GM12878 (cell line): Measurements from ENCODE around the gene CAND1.

Experiments used
- ATF2 ChIP-seq: IDR thresholded peaks from 2 replicates; pipeline ENCODE4 v1.6.1; 2012; ENCODE audit warnings: low read length, inconsistent platforms
- IRF3 ChIP-seq: fragments of 450-650 bp; IDR thresholded peaks from 2 replicates; pipeline ENCODE4 v1.6.1; 2014; ENCODE audit warnings: mild to moderate bottlenecking
- POLR2A ChIP-seq: IDR thresholded peaks from 2 replicates; pipeline ENCODE4 v1.6.1; 2011; ENCODE audit warnings: low read depth, mild to moderate bottlenecking, low read length
- SREBF2 ChIP-seq: IDR thresholded peaks from 2 replicates; pipeline ENCODE4 v1.6.1; 2012; ENCODE audit warnings: mild to moderate bottlenecking, low read length

- no peak for TF ChIP-seq ATF2
- no peak for TF ChIP-seq IRF3
- TF ChIP-seq POLR2A, result no peak
- no peak for TF ChIP-seq SREBF2
These were observed 27.7 kb upstream of the CAND1 start for GRCh38 chr12:67241482-67241881.
